HFFc6 (cell line): ENCODE measurements around the gene RFC4. TPM values are rescaled to one million over a fixed set of nuclear protein-coding genes. Genes with fewer than 3 reads are reported as not detected.

ENCODE experiments used
- DNase-seq: peaks from one replicate; pipeline ENCODE4 v3.0.0-alpha.2; 2018
- H3K27ac Mint-ChIP-seq: 2 replicates; pipeline ENCODE4 v1.8.0; 2020; ENCODE audit warnings: mild to moderate bottlenecking, mixed read lengths
- H3K27me3 Mint-ChIP-seq: 2 replicates; pipeline ENCODE4 v1.8.0; 2021; ENCODE audit warnings: mild to moderate bottlenecking, moderate library complexity, mixed read lengths; ENCODE audit not compliant: insufficient read depth
- H3K36me3 Mint-ChIP-seq: 2 replicates; pipeline ENCODE4 v1.8.0; 2021; ENCODE audit warnings: low read depth, mixed read lengths
- H3K4me1 Mint-ChIP-seq: 2 replicates; pipeline ENCODE4 v1.8.0; 2020; ENCODE audit warnings: low read depth, mixed read lengths
- H3K4me3 Mint-ChIP-seq: 2 replicates; pipeline ENCODE4 v1.8.0; 2020; ENCODE audit warnings: mild to moderate bottlenecking, moderate library complexity, mixed read lengths
- H3K9me3 Mint-ChIP-seq: 2 replicates; pipeline ENCODE4 v1.8.0; 2020; ENCODE audit warnings: mild to moderate bottlenecking, mixed read lengths
- total RNA-seq, 6 experiments: library from RNA; stranded (reverse); fragmentation: NEBNext Ultra II Directional; extraction: Animal tissue kit (Norgen Biotek cat#: 25700); gene quantifications; 2 replicates in 1 of 6; 3 replicates in 5 of 6; pipeline ENCODE4 v1.2.3, GENCODE V29; 2021
- TF ChIP-seq, protein P1 (sequence below): fragments of 200-600 bp; sonication (generic); IDR thresholded peaks from 2 replicates; pipeline ENCODE4 v1.5.0; 2021; ENCODE audit warnings: antibody characterized with exemption, mild to moderate bottlenecking

The RFC4 gene
- total RNA-seq, 6 experiments from 2014 or later = 13.3 to 27.9 (median 25.7) TPM

- no peak overlapping the region for H3K27ac Mint-ChIP-seq
- peaks cover 24% of the 10 kb centered on the region for H3K27me3 Mint-ChIP-seq
- no peak for DNase-seq
- H3K4me1 Mint-ChIP-seq = no peaks in the 10 kb centered on the region
- H3K4me3 Mint-ChIP-seq = no peak overlapping the region
- no peaks in the 10 kb centered on the region for H3K36me3 Mint-ChIP-seq
- no peaks in the 10 kb centered on the region for H3K9me3 Mint-ChIP-seq
- TF ChIP-seq, protein P1, sequence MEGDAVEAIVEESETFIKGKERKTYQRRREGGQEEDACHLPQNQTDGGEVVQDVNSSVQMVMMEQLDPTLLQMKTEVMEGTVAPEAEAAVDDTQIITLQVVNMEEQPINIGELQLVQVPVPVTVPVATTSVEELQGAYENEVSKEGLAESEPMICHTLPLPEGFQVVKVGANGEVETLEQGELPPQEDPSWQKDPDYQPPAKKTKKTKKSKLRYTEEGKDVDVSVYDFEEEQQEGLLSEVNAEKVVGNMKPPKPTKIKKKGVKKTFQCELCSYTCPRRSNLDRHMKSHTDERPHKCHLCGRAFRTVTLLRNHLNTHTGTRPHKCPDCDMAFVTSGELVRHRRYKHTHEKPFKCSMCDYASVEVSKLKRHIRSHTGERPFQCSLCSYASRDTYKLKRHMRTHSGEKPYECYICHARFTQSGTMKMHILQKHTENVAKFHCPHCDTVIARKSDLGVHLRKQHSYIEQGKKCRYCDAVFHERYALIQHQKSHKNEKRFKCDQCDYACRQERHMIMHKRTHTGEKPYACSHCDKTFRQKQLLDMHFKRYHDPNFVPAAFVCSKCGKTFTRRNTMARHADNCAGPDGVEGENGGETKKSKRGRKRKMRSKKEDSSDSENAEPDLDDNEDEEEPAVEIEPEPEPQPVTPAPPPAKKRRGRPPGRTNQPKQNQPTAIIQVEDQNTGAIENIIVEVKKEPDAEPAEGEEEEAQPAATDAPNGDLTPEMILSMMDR = peak; percentile 67
Observed at GRCh38 chr3:186849374-186849975, 43.2 kb upstream of the RFC4 start.

GRCh38 chr3:186847437-186847836 is 41.2 kb upstream of the RFC4 start:
- Mint-ChIP-seq H3K4me1 (no peaks in the 10 kb centered on the region), H3K36me3 (no peaks in the 10 kb centered on the region), H3K4me3 (no peak overlapping the region), H3K27ac (no peak overlapping the region), H3K9me3 (no peaks in the 10 kb centered on the region), H3K27me3 (peaks cover 26% of the 10 kb centered on the region)
- DNase-seq = no peak
- TF ChIP-seq, protein P1 = no peak

DNA sequence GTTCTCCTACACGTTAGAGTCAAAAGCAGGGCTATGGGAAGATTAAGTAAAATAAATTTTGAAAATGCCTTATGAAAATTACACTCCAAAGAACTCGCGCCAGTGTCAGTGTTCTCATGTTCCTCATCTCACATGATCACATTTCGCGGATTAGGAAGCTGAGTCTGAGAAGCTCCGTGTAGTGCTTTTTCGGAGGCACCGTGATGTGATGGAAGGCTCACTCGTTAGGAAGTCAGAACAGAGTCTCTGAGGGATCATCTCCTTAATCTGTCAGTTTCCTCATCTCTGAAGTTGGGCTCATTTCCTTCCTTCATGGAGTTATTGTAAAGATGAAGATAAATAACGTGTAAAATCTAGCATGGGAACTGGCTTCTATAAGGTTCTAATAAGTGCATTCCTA is 39.5 kb upstream of the RFC4 start:
- peaks cover 25% of the 10 kb centered on the region for H3K27me3 Mint-ChIP-seq
- TF ChIP-seq, protein P1 = no peak
- DNase-seq = no peak
- H3K9me3 Mint-ChIP-seq = no peaks in the 10 kb centered on the region
- no peak overlapping the region for H3K27ac Mint-ChIP-seq
- no peak overlapping the region for H3K4me3 Mint-ChIP-seq
- no peaks in the 10 kb centered on the region for H3K4me1 Mint-ChIP-seq
- no peaks in the 10 kb centered on the region for H3K36me3 Mint-ChIP-seq

- H3K4me1 Mint-ChIP-seq = no peaks in the 10 kb centered on the region
- H3K27me3 Mint-ChIP-seq = peaks cover 27% of the 10 kb centered on the region
- TF ChIP-seq, protein P1 = no peak
- H3K36me3 Mint-ChIP-seq = no peaks in the 10 kb centered on the region
- H3K27ac Mint-ChIP-seq = no peak overlapping the region
- DNase-seq = no peak
- H3K9me3 Mint-ChIP-seq = no peaks in the 10 kb centered on the region
- H3K4me3 Mint-ChIP-seq = no peak overlapping the region
Observed at GRCh38 chr3:186844908-186845307, 38.6 kb upstream of the RFC4 start.

DNA sequence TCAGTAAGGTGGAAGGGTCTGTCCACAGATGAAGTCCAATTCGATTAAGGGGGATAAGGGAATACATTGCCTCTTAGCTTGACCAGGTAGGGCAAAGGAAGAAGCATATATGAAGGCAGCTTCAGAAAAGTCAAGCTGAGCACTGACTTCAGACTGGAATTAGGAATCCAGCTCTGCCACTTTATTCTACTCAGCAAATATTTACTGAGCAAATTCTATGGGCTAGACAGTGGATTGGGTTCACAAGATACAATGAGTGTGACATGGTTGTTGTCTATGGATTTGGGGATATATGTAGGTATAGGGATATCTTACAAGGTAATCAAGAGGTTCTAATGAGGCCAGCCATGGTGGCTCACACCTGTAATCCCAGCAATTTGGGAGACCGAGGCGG is 36.8 kb upstream of the RFC4 start:
- Mint-ChIP-seq H3K4me1 (no peaks in the 10 kb centered on the region), H3K4me3 (no peak overlapping the region), H3K27me3 (peaks cover 27% of the 10 kb centered on the region), H3K36me3 (no peaks in the 10 kb centered on the region), H3K9me3 (no peaks in the 10 kb centered on the region), H3K27ac (no peak overlapping the region)
- no peak for DNase-seq
- TF ChIP-seq, protein P1 = no peak
